NCI-H2227 (cell line): ENCODE results near the gene ABI1.
"Not testable (repeated sequence)": the region's sequence is repeated elsewhere in the genome, so short reads cannot be mapped to it uniquely, and the experiment has no call there.

Source experiments
- DNase-seq: peaks from one replicate; lab custom pipeline; 2025; ENCODE audit not compliant: unreplicated experiment; lab: John Stamatoyannopoulos, UW

Gene ABI1

DNA sequence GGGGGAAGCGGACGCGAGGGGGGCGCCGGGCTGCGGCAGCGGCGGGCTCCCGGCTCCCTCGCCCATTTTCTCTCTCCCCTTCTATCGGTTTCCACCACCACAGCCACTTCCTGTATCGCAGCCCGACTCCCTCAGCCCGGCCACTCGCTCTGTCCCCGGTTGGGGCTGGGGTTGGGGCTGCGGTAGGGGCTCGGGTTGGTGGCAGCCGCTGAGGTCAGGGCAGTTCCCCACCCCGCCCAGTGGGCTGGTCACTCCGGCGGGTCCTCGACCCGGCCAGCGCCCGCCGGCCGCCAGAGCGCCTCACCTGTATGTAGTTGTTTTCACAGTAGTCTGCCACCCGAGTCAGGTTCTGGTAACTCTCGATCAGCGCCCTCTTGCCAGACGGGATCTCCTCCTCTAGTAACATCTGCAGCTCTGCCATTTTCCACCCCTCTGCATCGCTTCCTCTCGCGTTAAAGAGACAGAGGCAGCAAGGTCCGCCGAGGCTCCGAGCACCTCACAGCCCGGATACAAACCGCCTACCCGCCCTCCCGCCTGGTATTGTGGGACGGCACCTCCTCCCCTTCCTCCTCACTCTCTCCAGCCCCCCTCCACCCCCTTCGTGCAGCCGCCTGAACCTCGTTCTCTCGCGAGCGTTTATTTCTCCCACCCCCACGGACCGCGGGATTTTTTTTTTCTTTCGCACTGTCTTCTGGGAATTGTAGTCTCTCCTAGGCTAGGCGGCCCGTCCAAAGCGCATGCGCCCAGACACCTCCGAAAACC is at the start of gene ABI1:
Gene ABI1 (minus strand): TSS at position 516 of the 762 bp plus-strand sequence. CDS start 95 bp downstream, at position 421.
- peak; percentile 98 for DNase-seq

DNA sequence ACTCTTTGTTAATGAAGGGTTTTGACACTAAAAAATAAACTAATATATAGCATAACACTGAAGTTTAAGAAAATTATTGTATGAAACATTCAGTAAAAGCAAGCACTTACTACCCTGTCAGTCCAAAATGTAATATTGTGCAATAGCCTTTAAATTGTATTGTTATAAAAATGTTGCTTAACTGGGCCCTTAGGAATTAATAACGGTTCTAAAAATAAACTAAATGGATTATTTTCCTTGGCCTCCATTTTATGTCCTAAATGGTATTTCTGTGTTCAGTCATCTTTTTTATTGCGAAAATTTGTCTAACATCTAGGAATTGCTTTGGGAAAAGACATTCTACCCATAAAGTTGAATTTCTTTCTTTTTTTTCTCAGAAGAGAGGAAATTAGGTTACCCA is 49.0 kb upstream of the ABI1 start:
- no peak for DNase-seq

DNA sequence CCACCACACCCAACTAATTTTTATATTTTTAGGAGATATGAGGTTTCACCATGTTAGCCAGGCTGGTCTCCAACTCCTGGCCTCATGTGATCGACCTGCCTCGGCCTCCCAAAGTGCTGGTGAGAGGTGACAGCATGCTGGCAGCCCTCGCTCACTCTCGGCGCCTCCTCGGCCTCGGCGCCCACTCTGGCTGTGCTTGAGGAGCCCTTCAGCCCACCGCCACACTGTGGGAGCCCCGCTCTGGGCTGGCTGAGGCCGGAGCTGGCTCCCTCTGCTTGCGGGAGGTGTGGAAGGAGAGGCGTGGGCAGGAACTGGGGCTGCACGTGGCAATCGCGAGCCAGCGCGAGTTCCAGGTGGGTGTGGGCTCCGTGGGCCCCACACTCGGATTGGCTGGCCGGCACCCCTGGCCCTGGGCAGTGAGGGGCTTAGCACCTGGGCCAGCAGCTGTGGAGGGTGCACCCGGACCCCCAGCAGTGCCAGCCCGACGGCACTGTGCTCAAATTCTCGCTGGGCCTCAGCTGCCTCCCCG is 44.6 kb upstream of the ABI1 start:
- DNase-seq: not testable (repeated sequence)

DNA sequence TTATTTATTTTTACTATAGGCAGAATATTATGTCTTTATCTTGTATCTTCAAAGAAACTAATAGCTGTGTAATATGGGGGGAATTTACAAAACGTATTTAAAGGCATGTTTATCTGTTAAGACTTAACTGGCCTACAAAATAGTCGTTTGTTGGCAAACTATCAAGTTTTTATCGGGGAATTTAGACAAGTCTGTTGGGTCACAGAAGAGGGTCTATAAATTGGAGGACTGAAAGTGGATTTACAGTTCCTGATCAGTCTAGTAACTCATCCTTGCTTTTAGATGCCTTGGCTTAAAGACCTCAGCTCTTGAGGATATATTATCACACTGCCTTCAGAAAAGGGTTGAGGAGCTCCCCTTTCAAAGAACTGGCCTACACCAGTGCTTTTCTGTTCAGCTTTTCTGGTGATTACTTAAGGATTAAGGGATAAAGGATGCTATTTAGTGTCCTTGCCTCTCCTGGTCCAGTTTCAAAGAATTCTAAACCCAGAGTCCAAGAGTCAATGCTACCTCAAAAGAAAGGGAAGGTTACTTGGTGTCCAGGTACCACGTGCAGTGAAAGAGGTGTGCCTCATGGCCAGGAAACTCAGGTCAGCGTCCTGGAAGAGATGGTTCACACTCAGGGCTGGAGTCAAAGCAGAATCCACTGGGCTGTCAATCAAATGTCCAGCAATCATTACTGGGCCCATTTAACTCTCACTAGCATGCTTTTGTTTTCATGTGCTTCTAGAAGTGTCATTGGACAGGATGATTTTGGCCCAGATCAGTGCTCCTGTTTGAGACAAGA is 42.9 kb upstream of the ABI1 start:
- no peak for DNase-seq

DNA sequence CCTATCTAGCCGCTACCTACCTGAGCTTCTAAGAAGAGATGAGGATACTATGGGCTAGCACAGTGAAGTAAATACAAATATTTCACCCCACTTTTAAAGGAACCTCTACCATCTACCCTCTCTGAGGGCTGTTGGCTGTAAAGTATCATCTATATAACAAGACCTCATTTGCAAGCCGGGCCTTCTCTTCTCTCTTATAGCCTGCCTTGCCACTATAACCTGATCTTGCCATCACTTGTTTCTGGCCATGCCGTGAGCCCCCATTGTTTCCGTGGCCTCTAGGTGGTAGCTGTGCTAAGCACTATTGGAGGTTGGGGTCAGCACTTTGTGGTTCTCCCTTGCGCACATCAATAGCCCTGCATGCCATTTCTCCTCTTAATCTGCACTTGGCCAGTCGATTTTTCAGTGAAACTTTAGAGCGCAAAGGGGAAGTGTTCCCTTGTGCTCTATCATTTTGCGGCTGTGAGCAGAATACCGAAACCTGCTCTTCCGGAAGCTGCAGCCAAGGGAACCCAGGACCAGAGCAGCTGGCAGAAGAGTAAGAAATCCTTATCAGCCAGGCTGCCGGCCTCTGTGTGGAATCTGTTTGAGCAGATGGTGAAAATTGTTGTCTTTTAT is 31.7 kb upstream of the ABI1 start:
- not testable (repeated sequence) for DNase-seq

DNA sequence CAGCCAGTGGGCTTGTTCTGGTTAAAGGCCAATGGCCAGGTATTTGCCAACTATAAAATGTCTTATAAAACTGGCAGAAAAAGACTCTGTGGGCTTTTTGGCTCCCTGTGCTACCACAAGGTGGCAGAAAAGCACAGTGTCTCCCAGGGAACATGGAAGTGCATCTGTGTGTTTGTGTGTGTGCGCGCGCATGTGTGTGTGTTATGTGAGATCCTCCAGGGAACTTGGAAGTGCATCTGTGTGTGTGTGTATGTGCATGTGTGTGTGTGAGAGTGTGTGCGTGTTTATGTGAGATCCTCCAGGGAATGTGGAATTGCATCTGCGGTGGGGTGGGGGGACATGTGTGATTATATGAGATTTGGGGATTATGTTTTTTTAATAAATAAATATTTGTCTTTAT is 30.2 kb upstream of the ABI1 start:
- DNase-seq: peak; percentile 49

DNA sequence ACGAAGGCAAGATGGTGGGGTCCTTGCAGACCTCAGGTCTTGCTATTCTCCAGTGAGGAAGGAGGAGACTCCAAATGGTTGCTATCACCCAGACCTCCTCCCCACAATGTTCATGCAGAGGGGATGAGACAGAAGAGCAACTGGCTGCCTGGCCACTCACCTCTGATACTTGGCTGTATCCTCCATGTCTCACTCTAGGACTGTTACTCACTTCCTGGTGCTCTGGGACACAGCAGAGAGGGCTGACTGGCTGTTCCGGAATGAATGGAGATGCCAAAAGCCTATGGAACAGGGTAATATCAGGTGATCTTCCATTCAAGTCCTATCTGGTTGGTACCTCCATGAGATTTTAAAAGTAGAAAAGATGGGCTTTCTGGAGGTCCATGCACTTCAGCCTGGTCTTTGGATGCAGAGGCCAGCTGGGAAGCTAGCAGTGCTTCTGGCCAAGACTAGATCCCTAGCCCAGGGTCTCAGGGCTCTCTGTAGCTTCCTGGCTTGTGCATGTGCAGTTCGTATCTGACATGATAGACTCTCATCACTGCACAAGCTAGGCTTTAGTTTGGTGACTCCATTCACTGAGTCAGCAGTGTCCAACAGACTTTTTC is 27.0 kb upstream of the ABI1 start:
- no peak for DNase-seq

DNA sequence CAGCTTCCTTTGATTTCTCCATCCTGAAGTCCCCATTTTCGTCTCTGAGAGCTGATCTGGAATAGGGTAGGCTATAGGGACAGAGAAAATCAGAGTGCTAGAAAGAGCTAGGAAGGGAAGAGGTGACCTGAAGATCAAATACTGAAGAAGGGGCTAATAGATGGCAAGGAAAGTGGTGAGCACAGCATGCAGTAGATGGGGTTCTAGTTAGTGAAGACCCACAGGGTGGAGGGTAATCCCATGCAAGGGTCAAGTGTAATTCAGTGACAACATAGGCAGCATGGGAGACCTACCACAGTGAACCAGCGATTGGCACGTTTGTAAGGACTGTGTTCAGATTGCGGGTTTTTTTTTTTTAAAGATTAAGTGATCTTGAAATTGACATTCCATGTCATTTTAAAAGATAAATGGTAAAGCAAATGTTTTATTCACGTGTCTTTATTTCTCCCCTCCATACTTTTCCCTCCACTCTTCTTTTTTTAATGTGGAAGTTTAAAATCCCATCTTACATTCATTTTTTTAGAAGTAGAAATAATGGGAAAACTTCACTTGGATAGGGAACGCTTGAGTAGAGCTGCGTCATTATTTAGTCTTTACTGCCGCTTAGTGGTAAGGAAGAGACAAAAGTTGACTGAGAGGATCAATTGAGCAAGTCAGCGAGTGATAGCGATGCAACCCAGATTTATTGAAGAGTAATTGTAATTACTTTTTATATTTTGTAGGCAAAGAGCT is 21.0 kb upstream of the ABI1 start:
- peak; percentile 36 for DNase-seq

DNA sequence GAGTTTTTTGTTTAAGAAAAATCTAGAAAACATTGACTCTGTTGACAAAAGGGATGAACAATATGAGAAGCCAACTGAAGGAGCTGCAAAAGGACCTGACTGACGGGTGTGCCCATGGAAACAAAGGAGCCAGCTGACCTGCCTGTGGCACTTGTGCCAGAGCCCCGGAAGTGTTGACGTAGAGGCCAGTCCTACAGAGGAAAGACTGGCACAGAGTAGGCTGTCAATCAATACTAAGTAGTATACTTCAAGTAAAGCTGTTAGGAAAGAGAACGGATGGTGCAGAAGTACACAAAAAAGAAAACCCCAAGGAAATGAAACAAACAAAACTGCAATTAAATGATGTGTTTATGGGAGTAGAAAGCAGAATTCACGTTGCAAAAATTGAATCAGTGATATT is 19.0 kb upstream of the ABI1 start:
- peak; percentile 12 for DNase-seq

DNA sequence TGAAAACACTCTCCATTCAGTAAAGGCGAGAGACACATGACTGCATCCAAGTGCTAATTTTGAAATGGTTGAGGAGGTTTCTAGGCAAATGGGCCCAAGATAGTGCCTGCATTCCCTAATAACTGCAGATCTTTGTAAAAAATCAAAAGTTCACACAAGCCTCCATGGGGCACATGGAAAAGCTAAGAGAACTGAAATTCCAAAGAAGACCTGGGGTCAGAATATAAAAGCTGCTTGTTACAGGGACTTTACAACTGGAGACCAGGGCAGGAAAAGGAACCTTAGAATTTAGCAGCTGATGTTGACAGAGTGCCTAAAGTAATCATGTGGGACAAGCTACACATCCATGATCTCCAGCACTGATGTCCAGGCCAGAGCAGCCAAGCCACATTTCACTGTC is 10.0 kb upstream of the ABI1 start:
- no peak for DNase-seq

DNA sequence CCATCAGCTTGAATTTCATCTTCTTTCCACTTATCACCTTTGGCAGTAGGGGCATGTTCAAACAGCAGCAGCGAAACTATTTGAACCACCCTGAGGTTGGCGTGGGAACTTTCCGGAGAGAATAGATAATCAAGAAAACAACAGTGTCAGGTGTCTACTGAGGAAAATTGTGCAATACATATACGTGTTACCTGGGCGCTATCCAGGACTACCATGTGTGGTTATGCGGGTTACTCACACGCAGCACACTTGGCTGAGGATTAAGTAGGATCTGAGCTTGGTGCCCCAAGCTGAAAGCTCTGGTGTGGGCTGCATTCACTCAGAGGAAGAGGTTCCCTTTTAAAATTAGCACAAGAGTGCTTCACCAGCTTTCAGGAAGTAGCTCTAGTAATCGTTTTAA is 8.8 kb upstream of the ABI1 start:
- no peak for DNase-seq

DNA sequence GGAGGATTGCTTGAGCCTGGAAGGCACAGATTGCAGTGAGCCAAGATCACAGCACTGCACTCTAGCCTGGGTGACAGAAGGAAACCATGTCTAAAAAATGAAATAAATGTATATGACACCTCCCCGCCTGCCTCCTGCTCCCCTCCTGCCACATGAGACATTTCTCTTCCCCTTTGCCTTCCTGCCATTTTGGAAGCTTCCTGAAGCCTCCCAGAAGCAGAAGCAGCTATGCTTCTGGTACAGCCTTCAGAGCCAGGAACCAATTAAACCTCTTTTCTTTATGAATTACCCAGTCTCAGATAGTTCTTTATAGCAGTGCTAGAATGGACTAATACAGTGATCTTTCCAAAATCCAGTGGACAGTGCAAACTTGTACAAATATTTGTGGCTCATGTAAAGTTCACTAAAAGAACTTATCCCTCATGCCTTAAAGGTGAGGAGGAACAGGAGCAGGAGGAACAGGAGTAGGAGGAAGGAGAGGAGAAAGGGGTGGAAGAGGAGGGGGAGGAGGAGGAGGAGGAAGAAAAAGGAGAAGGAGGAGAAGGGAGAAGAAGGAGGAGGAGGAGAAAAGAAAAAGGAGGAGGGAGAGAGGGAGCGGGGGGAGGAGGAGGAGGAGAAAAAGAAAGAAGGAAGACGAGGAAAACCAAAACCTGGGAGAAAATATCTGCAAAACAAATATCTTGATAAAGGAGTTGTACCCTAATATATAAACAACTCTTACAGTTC is 2.8 kb upstream of the ABI1 start:
- DNase-seq: no peak

DNA sequence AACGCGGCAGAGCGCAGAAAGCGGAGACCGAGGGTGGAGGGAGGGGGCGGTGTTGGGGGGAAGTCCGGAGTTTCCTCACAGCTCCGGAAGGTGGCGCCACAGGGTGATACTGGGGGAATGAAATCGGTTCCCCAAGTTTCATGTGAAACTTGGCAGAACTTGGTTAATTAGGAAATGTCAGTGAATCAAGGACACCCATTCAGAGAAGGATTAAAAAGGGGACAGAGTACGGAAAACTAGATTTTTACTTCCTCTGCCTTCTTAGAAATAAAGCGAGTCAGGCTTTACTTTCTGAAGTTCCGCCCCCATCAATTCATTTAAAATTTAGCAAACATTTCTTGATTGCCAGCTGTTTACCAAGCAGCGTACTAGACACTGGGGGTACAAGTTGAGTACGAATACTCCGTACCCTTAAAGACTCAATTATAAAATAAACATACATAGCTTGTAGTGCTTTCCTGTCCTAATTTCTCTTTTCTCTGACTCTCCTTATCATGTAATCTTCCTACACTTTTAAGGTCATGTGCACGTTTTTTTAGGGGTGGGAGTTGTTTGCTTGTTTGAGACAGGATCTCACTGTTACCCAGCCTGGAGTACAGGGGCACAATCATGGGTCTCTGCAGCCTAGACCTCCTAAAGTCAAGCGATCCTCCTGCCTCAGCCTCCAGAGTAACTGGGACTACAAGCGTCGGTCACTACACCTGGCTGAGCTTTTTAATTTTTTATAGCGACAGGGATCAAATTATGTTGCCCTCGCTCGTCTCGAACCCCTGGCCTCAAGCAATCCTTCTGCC is 644 bp upstream of the ABI1 start:
- DNase-seq: no peak

DNA sequence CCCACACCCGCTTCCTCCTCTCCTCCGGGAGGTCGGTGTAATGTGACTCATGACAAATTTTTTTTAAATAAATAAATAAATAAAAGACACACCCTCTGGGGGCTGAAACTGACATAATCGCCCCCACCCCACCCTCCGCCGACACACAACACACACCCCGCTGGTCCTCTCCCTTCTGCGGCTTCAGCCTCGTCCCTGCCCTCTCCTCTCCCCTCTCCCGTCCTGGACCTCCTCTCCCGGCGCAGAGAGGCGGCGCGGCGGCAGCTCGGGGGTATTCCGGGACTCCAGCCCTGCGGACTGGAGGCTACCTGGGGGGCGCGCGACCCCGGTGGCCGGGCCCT is 686 bp downstream of the ABI1 start:
- DNase-seq: peak; percentile 56

DNA sequence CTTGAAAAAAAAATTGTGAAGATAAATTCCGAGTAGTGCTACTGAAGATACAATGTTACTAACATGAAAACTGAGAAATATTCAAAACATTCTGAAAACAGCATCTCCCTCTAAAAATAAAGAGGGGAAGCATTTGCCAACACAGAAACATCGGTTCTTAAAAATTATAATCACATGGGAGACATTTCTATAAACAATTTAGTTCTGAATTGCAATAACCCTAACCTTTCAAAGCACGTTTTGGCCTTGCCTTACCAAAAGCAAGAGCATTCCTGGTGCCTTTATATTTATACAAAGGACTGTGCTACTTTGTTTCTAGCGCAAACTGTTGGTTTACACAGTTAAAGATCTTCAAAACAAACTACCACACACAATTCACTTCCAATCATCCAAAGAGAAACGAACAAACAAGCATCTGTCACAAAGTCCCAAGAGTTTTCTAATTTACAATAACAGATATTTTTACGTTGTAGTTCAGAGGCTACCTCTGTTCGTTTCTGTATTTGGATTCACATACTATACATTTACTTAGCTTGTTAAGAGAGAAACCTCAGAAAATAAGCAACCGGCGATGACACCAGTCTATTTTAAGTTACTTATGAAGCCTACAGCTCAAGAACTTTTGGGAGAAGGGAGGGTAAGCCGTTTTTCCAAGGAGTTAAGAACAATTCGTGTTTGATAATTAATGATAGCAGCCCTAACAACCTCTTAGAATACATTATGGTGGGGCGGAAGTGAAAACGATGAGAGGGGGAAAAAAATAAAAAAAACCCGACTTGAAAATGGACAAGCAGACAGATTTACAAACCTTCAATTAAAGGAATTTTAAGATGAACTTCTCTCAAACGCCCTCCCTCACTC is 1.3 kb downstream of the ABI1 start:
- DNase-seq: no peak

DNA sequence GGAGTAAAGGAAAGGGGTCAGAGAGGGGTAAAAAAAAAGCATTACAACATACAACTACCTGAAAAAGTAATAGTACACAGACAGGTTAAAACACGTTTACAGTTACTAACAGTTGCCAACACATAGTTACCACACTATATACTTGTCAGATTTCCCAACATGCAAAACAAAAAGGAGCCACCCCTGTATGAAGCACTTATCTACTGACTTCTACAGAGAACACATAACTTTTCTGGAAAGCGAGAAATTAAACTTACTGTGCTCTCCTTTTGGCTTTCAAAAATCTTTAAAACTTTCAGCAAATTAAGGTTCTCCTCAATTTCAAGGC is 2.1 kb downstream of the ABI1 start:
- no peak for DNase-seq

DNA sequence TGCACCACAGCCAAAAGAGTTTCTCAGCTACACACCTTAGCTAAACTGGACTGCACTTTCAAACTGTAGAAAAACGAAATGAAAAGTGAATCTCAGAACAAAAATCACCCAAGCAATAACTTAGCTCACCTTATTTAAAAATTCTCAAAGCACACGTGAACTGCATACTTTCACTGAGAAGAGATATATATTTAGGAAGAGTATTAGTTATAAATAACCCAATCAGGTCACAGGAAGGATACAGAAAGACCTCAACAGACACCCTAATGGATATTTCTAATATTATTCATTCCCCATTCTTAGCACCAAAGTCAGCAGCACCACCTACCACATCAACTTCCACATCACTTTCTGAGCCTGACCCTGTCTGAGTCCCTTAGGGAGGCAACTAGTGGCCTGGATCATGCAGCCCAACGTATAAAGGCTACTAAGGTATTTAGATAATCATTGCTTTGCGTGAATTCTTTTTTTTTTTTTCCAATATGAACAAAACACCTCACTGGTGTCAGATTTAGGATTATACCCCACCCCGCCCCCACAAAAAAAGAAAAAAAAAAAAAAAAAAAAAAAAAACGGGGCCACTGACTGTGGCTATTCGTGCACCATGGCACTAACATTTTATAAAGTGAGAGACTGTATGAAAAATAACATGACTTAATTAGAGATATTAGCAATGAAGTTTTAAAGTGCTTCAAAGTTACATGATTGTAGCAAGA is 2.6 kb downstream of the ABI1 start:
- DNase-seq: no peak

DNA sequence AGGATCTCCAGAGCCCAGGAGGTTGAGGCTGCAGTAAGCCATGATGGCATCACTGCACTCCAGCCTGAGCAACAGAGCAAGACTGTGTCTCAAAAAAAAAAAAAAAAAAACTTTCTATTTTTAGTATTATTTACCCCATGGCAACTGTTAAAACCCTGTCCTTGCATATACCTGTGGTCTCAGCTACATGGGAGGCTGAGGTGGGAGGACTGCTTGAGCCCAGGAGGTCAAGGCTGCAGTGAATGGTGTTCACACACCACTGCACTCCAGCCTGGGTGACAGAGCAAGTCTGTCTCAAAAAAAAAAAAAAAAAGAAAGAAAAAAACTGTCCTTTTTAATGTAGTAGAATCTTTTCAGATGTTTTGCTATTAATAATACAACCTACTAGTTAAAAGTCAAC is 3.2 kb downstream of the ABI1 start:
- DNase-seq: not testable (repeated sequence)
